HCT116 (cell line): ENCODE data around the gene TCP11.

Experiments used
- CEBPB ChIP-seq: IDR thresholded peaks from 2 replicates; pipeline ENCODE4 v1.6.1; 2012; ENCODE audit warnings: low read depth
- EZH2 ChIP-seq: fragments of 200-600 bp; sonication (generic); IDR thresholded peaks from 2 replicates; pipeline ENCODE4 v1.6.1; 2017; ENCODE audit warnings: antibody characterized with exemption, mixed run types
- POLR2A ChIP-seq: IDR thresholded peaks from 2 replicates; pipeline ENCODE4 v1.7.0; 2011; ENCODE audit warnings: borderline replicate concordance; ENCODE audit not compliant: insufficient read depth, insufficient read length; ENCODE audit errors: extremely low read depth
- SP1 ChIP-seq: IDR thresholded peaks from 2 replicates; pipeline ENCODE4 v1.6.1; 2012; ENCODE audit warnings: low read depth
- ZNF274 ChIP-seq: fragments of 200-500 bp; sonication (Bioruptor generic); IDR thresholded peaks from 2 replicates; pipeline ENCODE4 v1.6.1; 2014; ENCODE audit warnings: mild to moderate bottlenecking, low read depth, low read length, inconsistent platforms
- TF ChIP-seq, protein P1 (sequence below), 3 experiments: fragments of 200-600 bp in 1 of 3; sonication (generic) in 1 of 3; IDR thresholded peaks in 2 of 3; conservative IDR thresholded peaks in 1 of 3; 2 replicates each; pipeline ENCODE4 v1.5.1; 2012 to 2017; ENCODE audit warnings: low read depth in 2 of 3, low read length in 2 of 3, antibody characterized with exemption in 1 of 3, borderline replicate concordance in 1 of 3, control low read depth in 1 of 3, mild to moderate bottlenecking in 1 of 3, mixed read lengths in 1 of 3, mixed run types in 1 of 3, moderate library complexity in 1 of 3; ENCODE audit not compliant: insufficient read depth in 1 of 3
- TF ChIP-seq, protein P2 (sequence below): IDR thresholded peaks from 2 replicates; pipeline ENCODE4 v1.6.1; 2012
- TF ChIP-seq, protein P3 (sequence below): IDR thresholded peaks from 2 replicates; pipeline ENCODE4 v1.6.1; 2012; ENCODE audit warnings: low read depth
- TF ChIP-seq, protein P4 (sequence below): IDR thresholded peaks from 2 replicates; pipeline ENCODE4 v1.6.1; 2012

DNA sequence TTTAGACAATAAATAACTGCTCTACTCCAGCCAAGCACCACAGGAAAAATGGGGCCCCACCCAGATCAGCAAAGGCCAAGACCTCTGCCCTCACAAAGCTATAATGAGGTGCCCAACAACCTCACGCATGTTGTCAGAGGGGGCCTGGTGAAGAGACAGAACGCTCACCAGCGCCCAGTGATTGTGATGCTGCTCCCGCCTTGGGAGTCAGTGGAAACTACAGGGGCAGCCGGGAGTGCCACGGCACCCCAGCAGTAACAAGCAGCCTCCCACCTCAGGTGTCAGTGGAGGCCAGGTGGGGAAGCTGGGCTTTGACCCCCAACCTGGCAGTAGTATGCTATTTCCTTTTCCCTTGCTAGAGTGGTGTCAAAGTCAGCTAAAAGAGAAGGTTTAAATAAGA, 47.4 kb downstream of the TCP11 start:
- TF ChIP-seq SP1 (no peak), POLR2A (no peak), EZH2 (no peak), CEBPB (no peak), ZNF274 (no peak)
- TF ChIP-seq, protein P1, sequence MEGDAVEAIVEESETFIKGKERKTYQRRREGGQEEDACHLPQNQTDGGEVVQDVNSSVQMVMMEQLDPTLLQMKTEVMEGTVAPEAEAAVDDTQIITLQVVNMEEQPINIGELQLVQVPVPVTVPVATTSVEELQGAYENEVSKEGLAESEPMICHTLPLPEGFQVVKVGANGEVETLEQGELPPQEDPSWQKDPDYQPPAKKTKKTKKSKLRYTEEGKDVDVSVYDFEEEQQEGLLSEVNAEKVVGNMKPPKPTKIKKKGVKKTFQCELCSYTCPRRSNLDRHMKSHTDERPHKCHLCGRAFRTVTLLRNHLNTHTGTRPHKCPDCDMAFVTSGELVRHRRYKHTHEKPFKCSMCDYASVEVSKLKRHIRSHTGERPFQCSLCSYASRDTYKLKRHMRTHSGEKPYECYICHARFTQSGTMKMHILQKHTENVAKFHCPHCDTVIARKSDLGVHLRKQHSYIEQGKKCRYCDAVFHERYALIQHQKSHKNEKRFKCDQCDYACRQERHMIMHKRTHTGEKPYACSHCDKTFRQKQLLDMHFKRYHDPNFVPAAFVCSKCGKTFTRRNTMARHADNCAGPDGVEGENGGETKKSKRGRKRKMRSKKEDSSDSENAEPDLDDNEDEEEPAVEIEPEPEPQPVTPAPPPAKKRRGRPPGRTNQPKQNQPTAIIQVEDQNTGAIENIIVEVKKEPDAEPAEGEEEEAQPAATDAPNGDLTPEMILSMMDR (IDR thresholded peaks at IDR 0.05 in 2 of 3, conservative IDR thresholded peaks at IDR 0.05 in 1 of 3; ENCODE audit: borderline replicate concordance in 1 of 3, insufficient read depth in 1 of 3, low read depth in 2 of 3, low read length in 2 of 3) = no peak
- TF ChIP-seq, protein P2, sequence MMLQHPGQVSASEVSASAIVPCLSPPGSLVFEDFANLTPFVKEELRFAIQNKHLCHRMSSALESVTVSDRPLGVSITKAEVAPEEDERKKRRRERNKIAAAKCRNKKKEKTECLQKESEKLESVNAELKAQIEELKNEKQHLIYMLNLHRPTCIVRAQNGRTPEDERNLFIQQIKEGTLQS = no peak
- TF ChIP-seq, protein P3, sequence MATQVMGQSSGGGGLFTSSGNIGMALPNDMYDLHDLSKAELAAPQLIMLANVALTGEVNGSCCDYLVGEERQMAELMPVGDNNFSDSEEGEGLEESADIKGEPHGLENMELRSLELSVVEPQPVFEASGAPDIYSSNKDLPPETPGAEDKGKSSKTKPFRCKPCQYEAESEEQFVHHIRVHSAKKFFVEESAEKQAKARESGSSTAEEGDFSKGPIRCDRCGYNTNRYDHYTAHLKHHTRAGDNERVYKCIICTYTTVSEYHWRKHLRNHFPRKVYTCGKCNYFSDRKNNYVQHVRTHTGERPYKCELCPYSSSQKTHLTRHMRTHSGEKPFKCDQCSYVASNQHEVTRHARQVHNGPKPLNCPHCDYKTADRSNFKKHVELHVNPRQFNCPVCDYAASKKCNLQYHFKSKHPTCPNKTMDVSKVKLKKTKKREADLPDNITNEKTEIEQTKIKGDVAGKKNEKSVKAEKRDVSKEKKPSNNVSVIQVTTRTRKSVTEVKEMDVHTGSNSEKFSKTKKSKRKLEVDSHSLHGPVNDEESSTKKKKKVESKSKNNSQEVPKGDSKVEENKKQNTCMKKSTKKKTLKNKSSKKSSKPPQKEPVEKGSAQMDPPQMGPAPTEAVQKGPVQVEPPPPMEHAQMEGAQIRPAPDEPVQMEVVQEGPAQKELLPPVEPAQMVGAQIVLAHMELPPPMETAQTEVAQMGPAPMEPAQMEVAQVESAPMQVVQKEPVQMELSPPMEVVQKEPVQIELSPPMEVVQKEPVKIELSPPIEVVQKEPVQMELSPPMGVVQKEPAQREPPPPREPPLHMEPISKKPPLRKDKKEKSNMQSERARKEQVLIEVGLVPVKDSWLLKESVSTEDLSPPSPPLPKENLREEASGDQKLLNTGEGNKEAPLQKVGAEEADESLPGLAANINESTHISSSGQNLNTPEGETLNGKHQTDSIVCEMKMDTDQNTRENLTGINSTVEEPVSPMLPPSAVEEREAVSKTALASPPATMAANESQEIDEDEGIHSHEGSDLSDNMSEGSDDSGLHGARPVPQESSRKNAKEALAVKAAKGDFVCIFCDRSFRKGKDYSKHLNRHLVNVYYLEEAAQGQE = no peak
- TF ChIP-seq, protein P4, sequence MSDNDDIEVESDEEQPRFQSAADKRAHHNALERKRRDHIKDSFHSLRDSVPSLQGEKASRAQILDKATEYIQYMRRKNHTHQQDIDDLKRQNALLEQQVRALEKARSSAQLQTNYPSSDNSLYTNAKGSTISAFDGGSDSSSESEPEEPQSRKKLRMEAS = no peak
